GM23338 (cell line): ENCODE results near the gene IL22RA2. TPM values are rescaled to one million over a fixed set of nuclear protein-coding genes. Genes with fewer than 3 reads are reported as not detected.

Source experiments
- ATAC-seq: fragments of 200-7000 bp; cut with Tn5 transposase; 3 replicates; pipeline ENCODE4 v1.9.1; 2020
- DNase-seq: peaks from one replicate; pipeline ENCODE4 v3.0.0-alpha.2; 2015; ENCODE audit warnings: low spot score
- H2AFZ ChIP-seq: fragments of 200-600 bp; sonication (generic); 2 replicates; pipeline ENCODE4 v1.8.0; 2016; ENCODE audit warnings: antibody characterized with exemption, mild to moderate bottlenecking, moderate library complexity
- H3F3A ChIP-seq: fragments of 200-600 bp; sonication (generic); replicated peaks from 2 replicates; pipeline ENCODE4 v1.8.0; 2017; ENCODE audit warnings: antibody characterized with exemption, mixed run types, low read depth
- H3K27ac ChIP-seq: fragments of 200-600 bp; sonication (generic); 2 replicates; pipeline ENCODE4 v1.6.1; 2016; ENCODE audit warnings: low read depth
- H3K27me3 ChIP-seq: fragments of 200-600 bp; sonication (generic); 2 replicates; pipeline ENCODE4 v1.8.0; 2016; ENCODE audit warnings: mild to moderate bottlenecking, mixed run types, moderate library complexity; ENCODE audit not compliant: insufficient read depth
- H3K36me3 ChIP-seq: fragments of 200-600 bp; sonication (generic); 2 replicates; pipeline ENCODE4 v1.8.0; 2016; ENCODE audit warnings: mild to moderate bottlenecking; ENCODE audit not compliant: insufficient read depth
- H3K4me1 ChIP-seq: fragments of 200-600 bp; sonication (generic); 2 replicates; pipeline ENCODE4 v1.8.0; 2016; ENCODE audit warnings: mild to moderate bottlenecking, moderate library complexity; ENCODE audit not compliant: insufficient read depth
- H3K4me2 ChIP-seq: fragments of 200-600 bp; sonication (generic); 2 replicates; pipeline ENCODE4 v1.7.1; 2017; ENCODE audit warnings: mixed run types
- H3K4me3 ChIP-seq: fragments of 200-600 bp; sonication (generic); 2 replicates; pipeline ENCODE4 v1.6.1; 2016; ENCODE audit warnings: mixed run types
- H3K79me2 ChIP-seq: fragments of 200-600 bp; sonication (generic); replicated peaks from 2 replicates; pipeline ENCODE4 v1.8.0; 2017; ENCODE audit warnings: mild to moderate bottlenecking; ENCODE audit not compliant: insufficient read depth
- H3K9me2 ChIP-seq: fragments of 200-600 bp; sonication (generic); 2 replicates; pipeline ENCODE4 v1.8.0; 2017; ENCODE audit not compliant: insufficient read depth
- H4K20me1 ChIP-seq: fragments of 200-600 bp; sonication (generic); replicated peaks from 2 replicates; pipeline ENCODE4 v1.8.0; 2017; ENCODE audit warnings: mild to moderate bottlenecking; ENCODE audit not compliant: insufficient read depth
- H3K27ac Mint-ChIP-seq: 2 replicates; pipeline ENCODE4 v1.8.0; 2020; ENCODE audit warnings: inconsistent platforms, mild to moderate bottlenecking, moderate library complexity, mixed read lengths
- H3K27me3 Mint-ChIP-seq: 3 replicates; pipeline ENCODE4 v1.8.0; 2022; ENCODE audit warnings: low read depth, mild to moderate bottlenecking, moderate library complexity, mixed read lengths, inconsistent platforms; ENCODE audit not compliant: insufficient read depth, poor library complexity
- H3K36me3 Mint-ChIP-seq: 3 replicates; pipeline ENCODE4 v1.8.0; 2021; ENCODE audit warnings: low read depth, mild to moderate bottlenecking, inconsistent platforms, moderate library complexity, mixed read lengths
- H3K4me1 Mint-ChIP-seq: 3 replicates; pipeline ENCODE4 v1.8.0; 2020; ENCODE audit warnings: mild to moderate bottlenecking, inconsistent platforms, mixed read lengths
- H3K4me3 Mint-ChIP-seq: 3 replicates; pipeline ENCODE4 v1.8.0; 2021; ENCODE audit warnings: moderate library complexity, mild to moderate bottlenecking, inconsistent platforms, mixed read lengths
- H3K9me3 Mint-ChIP-seq: 3 replicates; pipeline ENCODE4 v1.8.0; 2020; ENCODE audit warnings: moderate library complexity, mild to moderate bottlenecking, inconsistent platforms, mixed read lengths
- CREB1 ChIP-seq: fragments of 250-450 bp; sonication (Bioruptor Pico); IDR thresholded peaks from 2 replicates; pipeline ENCODE4 v1.5.0; 2020; ENCODE audit warnings: low read depth, mild to moderate bottlenecking, moderate library complexity
- EZH2 ChIP-seq: fragments of 200-600 bp; sonication (generic); IDR thresholded peaks from one replicate; pipeline ENCODE4 v1.8.0; 2017; ENCODE audit warnings: antibody characterized with exemption, mild to moderate bottlenecking, low read depth; ENCODE audit not compliant: unreplicated experiment
- EZH2phosphoT487 ChIP-seq: fragments of 200-600 bp; sonication (generic); IDR thresholded peaks from one replicate; pipeline ENCODE4 v1.8.1; 2018; ENCODE audit warnings: antibody characterized with exemption; ENCODE audit not compliant: unreplicated experiment
- JUNB ChIP-seq: IDR thresholded peaks from one replicate; pipeline ENCODE4 v1.6.1; 2016; ENCODE audit warnings: antibody characterized with exemption; ENCODE audit not compliant: unreplicated experiment
- NANOG ChIP-seq: IDR thresholded peaks from 2 replicates; pipeline ENCODE4 v1.6.1; 2016; ENCODE audit warnings: antibody characterized with exemption, borderline replicate concordance
- POLR2AphosphoS5 ChIP-seq: IDR thresholded peaks from 2 replicates; pipeline ENCODE4 v1.6.1; 2016; ENCODE audit warnings: antibody characterized with exemption, low read depth
- STAT1 ChIP-seq: IDR thresholded peaks from one replicate; pipeline ENCODE4 v1.6.1; 2016; ENCODE audit warnings: antibody characterized with exemption; ENCODE audit not compliant: unreplicated experiment
- ZNF114 ChIP-seq: fragments of 250-450 bp; sonication (Bioruptor Pico); IDR thresholded peaks from 2 replicates; pipeline ENCODE4 v1.5.0; 2020; ENCODE audit warnings: mild to moderate bottlenecking, moderate library complexity
- ZNF331 ChIP-seq: fragments of 250-450 bp; sonication (Bioruptor Pico); IDR thresholded peaks from 2 replicates; pipeline ENCODE4 v1.5.0; 2020; ENCODE audit warnings: low read depth, mild to moderate bottlenecking, moderate library complexity
- polyA plus RNA-seq: library from polyadenylated mRNA; unstranded; fragments of >200 nt; fragmentation: Nextera tagmentation; extraction: Ambion mirVana; gene quantifications from 2 replicates; pipeline ENCODE4 v1.2.1, GENCODE V29; 2016
- total RNA-seq: library from RNA; depleted of rRNA; stranded (reverse); fragments of >200 nt; shearing (Covaris generic); gene quantifications from 2 replicates; pipeline ENCODE4 v1.2.3, GENCODE V29; 2014
- TF ChIP-seq, protein P1 (sequence below), 2 experiments: fragments of 200-600 bp in 1 of 2; sonication (generic) in 1 of 2; conservative IDR thresholded peaks; 2 replicates each; pipeline versions ENCODE4 v1.5.1 to v1.6.1; 2016 to 2017; ENCODE audit warnings: antibody characterized with exemption in 2 of 2, low read depth in 2 of 2, mild to moderate bottlenecking in 2 of 2, moderate library complexity in 1 of 2
- TF ChIP-seq, protein P2 (sequence below): IDR thresholded peaks from one replicate; pipeline ENCODE4 v1.6.1; 2018; ENCODE audit warnings: antibody characterized with exemption; ENCODE audit not compliant: unreplicated experiment
- TF ChIP-seq, protein P3 (sequence below): IDR thresholded peaks from 2 replicates; pipeline ENCODE4 v1.6.1; 2016; ENCODE audit warnings: antibody characterized with exemption
- TF ChIP-seq, protein P4 (sequence below): fragments of 250-450 bp; sonication (Bioruptor Pico); IDR thresholded peaks from 2 replicates; pipeline ENCODE4 v1.5.0; 2020; ENCODE audit warnings: mild to moderate bottlenecking, moderate library complexity

Gene IL22RA2
- total and polyA plus RNA-seq, 2 experiments from 2014 or later, result not detected

DNA sequence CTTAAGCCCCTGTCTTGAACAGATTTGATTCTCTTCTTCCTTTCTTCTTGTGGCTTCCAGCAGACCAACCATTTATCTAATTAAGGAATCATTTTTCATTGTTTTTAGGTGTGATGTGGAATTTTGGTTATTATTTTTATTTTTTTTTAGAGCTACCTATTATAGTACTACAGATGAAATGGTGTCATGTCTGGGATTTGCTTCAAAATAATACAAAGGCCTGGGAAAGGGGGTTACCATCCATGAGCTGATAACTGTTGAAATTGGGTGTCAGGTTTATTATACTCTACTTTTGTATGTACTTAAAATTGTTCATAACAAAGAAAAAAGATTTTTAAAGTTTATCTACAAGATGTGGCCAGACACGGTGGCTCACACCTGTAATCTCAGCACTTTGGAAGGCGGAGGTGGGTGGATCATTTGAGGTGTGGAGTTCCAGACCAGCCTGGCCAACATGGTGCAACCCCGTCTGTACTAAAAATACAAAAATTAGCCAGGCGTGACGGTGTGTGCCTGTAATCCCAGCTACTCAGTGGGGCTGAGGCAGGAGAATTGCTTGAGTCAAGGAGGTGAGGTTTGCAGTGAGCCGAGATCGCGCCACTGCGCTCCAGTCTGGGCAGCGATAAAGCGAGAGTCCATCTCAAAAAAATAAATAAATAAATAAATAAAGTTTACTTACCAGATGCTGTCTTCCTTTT is 561 bp downstream of the IL22RA2 start:
- no peak for TF ChIP-seq POLR2AphosphoS5
- no peak for TF ChIP-seq JUNB
- no peak for TF ChIP-seq EZH2phosphoT487
- no peak for TF ChIP-seq EZH2
- TF ChIP-seq, protein P1, sequence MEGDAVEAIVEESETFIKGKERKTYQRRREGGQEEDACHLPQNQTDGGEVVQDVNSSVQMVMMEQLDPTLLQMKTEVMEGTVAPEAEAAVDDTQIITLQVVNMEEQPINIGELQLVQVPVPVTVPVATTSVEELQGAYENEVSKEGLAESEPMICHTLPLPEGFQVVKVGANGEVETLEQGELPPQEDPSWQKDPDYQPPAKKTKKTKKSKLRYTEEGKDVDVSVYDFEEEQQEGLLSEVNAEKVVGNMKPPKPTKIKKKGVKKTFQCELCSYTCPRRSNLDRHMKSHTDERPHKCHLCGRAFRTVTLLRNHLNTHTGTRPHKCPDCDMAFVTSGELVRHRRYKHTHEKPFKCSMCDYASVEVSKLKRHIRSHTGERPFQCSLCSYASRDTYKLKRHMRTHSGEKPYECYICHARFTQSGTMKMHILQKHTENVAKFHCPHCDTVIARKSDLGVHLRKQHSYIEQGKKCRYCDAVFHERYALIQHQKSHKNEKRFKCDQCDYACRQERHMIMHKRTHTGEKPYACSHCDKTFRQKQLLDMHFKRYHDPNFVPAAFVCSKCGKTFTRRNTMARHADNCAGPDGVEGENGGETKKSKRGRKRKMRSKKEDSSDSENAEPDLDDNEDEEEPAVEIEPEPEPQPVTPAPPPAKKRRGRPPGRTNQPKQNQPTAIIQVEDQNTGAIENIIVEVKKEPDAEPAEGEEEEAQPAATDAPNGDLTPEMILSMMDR (conservative IDR thresholded peaks at IDR 0.05; ENCODE audit: low read depth in 2 of 2), result no peak
- no peak for TF ChIP-seq CREB1 (CRISPR knock-in tag)
- TF ChIP-seq, protein P2, sequence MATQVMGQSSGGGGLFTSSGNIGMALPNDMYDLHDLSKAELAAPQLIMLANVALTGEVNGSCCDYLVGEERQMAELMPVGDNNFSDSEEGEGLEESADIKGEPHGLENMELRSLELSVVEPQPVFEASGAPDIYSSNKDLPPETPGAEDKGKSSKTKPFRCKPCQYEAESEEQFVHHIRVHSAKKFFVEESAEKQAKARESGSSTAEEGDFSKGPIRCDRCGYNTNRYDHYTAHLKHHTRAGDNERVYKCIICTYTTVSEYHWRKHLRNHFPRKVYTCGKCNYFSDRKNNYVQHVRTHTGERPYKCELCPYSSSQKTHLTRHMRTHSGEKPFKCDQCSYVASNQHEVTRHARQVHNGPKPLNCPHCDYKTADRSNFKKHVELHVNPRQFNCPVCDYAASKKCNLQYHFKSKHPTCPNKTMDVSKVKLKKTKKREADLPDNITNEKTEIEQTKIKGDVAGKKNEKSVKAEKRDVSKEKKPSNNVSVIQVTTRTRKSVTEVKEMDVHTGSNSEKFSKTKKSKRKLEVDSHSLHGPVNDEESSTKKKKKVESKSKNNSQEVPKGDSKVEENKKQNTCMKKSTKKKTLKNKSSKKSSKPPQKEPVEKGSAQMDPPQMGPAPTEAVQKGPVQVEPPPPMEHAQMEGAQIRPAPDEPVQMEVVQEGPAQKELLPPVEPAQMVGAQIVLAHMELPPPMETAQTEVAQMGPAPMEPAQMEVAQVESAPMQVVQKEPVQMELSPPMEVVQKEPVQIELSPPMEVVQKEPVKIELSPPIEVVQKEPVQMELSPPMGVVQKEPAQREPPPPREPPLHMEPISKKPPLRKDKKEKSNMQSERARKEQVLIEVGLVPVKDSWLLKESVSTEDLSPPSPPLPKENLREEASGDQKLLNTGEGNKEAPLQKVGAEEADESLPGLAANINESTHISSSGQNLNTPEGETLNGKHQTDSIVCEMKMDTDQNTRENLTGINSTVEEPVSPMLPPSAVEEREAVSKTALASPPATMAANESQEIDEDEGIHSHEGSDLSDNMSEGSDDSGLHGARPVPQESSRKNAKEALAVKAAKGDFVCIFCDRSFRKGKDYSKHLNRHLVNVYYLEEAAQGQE, result no peak
- TF ChIP-seq, protein P3, sequence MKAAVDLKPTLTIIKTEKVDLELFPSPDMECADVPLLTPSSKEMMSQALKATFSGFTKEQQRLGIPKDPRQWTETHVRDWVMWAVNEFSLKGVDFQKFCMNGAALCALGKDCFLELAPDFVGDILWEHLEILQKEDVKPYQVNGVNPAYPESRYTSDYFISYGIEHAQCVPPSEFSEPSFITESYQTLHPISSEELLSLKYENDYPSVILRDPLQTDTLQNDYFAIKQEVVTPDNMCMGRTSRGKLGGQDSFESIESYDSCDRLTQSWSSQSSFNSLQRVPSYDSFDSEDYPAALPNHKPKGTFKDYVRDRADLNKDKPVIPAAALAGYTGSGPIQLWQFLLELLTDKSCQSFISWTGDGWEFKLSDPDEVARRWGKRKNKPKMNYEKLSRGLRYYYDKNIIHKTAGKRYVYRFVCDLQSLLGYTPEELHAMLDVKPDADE, result no peak
- no peak for TF ChIP-seq NANOG
- TF ChIP-seq, protein P4, sequence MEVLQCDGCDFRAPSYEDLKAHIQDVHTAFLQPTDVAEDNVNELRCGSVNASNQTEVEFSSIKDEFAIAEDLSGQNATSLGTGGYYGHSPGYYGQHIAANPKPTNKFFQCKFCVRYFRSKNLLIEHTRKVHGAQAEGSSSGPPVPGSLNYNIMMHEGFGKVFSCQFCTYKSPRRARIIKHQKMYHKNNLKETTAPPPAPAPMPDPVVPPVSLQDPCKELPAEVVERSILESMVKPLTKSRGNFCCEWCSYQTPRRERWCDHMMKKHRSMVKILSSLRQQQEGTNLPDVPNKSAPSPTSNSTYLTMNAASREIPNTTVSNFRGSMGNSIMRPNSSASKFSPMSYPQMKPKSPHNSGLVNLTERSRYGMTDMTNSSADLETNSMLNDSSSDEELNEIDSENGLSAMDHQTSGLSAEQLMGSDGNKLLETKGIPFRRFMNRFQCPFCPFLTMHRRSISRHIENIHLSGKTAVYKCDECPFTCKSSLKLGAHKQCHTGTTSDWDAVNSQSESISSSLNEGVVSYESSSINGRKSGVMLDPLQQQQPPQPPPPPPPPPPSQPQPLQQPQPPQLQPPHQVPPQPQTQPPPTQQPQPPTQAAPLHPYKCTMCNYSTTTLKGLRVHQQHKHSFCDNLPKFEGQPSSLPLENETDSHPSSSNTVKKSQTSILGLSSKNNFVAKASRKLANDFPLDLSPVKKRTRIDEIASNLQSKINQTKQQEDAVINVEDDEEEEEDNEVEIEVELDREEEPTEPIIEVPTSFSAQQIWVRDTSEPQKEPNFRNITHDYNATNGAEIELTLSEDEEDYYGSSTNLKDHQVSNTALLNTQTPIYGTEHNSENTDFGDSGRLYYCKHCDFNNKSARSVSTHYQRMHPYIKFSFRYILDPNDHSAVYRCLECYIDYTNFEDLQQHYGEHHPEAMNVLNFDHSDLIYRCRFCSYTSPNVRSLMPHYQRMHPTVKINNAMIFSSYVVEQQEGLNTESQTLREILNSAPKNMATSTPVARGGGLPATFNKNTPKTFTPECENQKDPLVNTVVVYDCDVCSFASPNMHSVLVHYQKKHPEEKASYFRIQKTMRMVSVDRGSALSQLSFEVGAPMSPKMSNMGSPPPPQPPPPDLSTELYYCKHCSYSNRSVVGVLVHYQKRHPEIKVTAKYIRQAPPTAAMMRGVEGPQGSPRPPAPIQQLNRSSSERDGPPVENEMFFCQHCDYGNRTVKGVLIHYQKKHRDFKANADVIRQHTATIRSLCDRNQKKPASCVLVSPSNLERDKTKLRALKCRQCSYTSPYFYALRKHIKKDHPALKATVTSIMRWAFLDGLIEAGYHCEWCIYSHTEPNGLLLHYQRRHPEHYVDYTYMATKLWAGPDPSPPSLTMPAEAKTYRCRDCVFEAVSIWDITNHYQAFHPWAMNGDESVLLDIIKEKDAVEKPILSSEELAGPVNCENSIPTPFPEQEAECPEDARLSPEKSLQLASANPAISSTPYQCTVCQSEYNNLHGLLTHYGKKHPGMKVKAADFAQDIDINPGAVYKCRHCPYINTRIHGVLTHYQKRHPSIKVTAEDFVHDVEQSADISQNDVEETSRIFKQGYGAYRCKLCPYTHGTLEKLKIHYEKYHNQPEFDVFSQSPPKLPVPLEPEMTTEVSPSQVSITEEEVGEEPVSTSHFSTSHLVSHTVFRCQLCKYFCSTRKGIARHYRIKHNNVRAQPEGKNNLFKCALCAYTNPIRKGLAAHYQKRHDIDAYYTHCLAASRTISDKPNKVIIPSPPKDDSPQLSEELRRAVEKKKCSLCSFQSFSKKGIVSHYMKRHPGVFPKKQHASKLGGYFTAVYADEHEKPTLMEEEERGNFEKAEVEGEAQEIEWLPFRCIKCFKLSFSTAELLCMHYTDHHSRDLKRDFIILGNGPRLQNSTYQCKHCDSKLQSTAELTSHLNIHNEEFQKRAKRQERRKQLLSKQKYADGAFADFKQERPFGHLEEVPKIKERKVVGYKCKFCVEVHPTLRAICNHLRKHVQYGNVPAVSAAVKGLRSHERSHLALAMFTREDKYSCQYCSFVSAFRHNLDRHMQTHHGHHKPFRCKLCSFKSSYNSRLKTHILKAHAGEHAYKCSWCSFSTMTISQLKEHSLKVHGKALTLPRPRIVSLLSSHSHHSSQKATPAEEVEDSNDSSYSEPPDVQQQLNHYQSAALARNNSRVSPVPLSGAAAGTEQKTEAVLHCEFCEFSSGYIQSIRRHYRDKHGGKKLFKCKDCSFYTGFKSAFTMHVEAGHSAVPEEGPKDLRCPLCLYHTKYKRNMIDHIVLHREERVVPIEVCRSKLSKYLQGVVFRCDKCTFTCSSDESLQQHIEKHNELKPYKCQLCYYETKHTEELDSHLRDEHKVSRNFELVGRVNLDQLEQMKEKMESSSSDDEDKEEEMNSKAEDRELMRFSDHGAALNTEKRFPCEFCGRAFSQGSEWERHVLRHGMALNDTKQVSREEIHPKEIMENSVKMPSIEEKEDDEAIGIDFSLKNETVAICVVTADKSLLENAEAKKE (CRISPR knock-in tag), result no peak
- TF ChIP-seq ZNF114 (CRISPR knock-in tag), result no peak
- TF ChIP-seq STAT1, result no peak
- TF ChIP-seq ZNF331, result no peak
- H3K36me3 Mint-ChIP-seq, result peaks cover 18% of the 10 kb centered on the region; the same call in 2 of the 3 replicates
- no peak for ATAC-seq
- H4K20me1 ChIP-seq, result no peaks in the 10 kb centered on the region
- H3K27ac ChIP-seq, result no peak overlapping the region
- H3K4me1 ChIP-seq, result peaks cover 29% of the 10 kb centered on the region
- H3K4me1 Mint-ChIP-seq, result peaks cover 19% of the 10 kb centered on the region
- H2AFZ ChIP-seq, result no peak overlapping the region
- H3K79me2 ChIP-seq, result no peaks in the 10 kb centered on the region
- H3K4me3 Mint-ChIP-seq, result no peak overlapping the region
- no peaks in the 10 kb centered on the region for H3K36me3 ChIP-seq
- H3K4me3 ChIP-seq, result no peak overlapping the region
- H3K27me3 ChIP-seq, result no peaks in the 10 kb centered on the region
- H3K9me3 Mint-ChIP-seq, result peaks cover 36% of the 10 kb centered on the region
- peak overlapping the region; percentile 52; the same call in 1 of the 2 replicates for H3K4me2 ChIP-seq
- no peaks in the 10 kb centered on the region for H3F3A ChIP-seq
- no peak for DNase-seq
- peaks cover 12% of the 10 kb centered on the region for H3K9me2 ChIP-seq
- H3K27me3 Mint-ChIP-seq, result peaks cover 4% of the 10 kb centered on the region
- no peak overlapping the region for H3K27ac Mint-ChIP-seq
